ENCODE data around the gene NIPA2. TPM values are rescaled to one million over a fixed set of nuclear protein-coding genes. Genes with fewer than 3 reads are reported as not detected.

NIPA2 gene
- 89.6 to 110 TPM (median 108 TPM) in 5 replicates for total RNA-seq (2022; extraction: Qiagen RNA extraction)

DNA sequence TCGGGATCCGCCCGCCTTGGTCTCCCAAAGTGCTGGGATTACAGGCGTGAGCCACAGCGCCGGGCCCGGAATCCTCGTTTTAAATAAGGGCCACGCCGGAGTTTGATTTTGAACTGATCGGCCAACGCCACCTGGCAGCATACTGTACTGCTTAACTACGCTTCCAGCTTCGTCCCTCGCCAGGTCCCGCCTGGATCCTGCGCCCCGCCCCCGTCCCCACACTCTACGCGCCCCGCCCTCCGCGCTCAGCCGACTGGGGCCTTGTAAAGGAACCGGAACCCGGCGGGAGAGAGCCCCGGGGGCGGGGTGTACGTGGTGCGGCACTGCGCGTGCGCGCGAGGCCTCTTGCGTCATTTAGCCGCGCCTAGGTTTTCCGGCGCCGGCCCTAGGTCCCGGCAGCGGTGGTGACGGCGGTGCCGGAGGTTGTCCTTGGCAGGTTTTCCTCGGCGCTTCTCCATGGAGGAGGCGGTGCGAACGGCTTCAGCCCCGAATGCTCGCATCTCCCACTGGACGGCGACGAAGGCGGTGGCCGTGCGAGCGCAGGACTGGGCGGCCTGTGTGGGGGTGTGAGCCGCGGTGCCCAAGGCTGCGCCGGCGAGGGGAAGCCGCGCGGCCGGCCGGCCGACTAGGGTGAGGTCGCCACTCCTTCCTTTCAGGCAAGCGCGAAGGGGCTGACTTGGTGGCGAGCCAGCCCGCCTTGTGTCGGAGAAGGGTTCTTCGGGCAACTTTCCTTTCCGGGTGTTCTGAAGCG lies at the start of gene NIPA2:
NIPA2 (plus strand) TSS at position 375 of the 751 bp plus-strand sequence. CDS start 13,066 bp downstream, outside the sequence.

Other genes with a start within 250 kb of the NIPA2 start
- 18.6 to 25.5 TPM (median 23.6 TPM) in 5 replicates for gene NIPA1, start 52.0 kb upstream of the NIPA2 start, total RNA-seq (2022; extraction: Qiagen RNA extraction)
- 67.9 to 89.0 TPM (median 82.4 TPM) in 5 replicates for gene CYFIP1, start 141.7 kb downstream of the NIPA2 start, total RNA-seq (2022; extraction: Qiagen RNA extraction)
- 20.8 to 29.3 TPM (median 26.2 TPM) in 5 replicates for gene TUBGCP5, start 200.9 kb downstream of the NIPA2 start, total RNA-seq (2022; extraction: Qiagen RNA extraction)